GM23338 (cell line): ENCODE results near the gene NDE1.

Experiments
- CREB1 ChIP-seq: fragments of 250-450 bp; sonication (Bioruptor Pico); IDR thresholded peaks from 2 replicates; pipeline ENCODE4 v1.5.0; 2020; ENCODE audit warnings: low read depth, mild to moderate bottlenecking, moderate library complexity
- EZH2 ChIP-seq: fragments of 200-600 bp; sonication (generic); IDR thresholded peaks from one replicate; pipeline ENCODE4 v1.8.0; 2017; ENCODE audit warnings: antibody characterized with exemption, mild to moderate bottlenecking, low read depth; ENCODE audit not compliant: unreplicated experiment
- EZH2phosphoT487 ChIP-seq: fragments of 200-600 bp; sonication (generic); IDR thresholded peaks from one replicate; pipeline ENCODE4 v1.8.1; 2018; ENCODE audit warnings: antibody characterized with exemption; ENCODE audit not compliant: unreplicated experiment
- NANOG ChIP-seq: IDR thresholded peaks from 2 replicates; pipeline ENCODE4 v1.6.1; 2016; ENCODE audit warnings: antibody characterized with exemption, borderline replicate concordance
- POLR2AphosphoS5 ChIP-seq: IDR thresholded peaks from 2 replicates; pipeline ENCODE4 v1.6.1; 2016; ENCODE audit warnings: antibody characterized with exemption, low read depth
- ZNF114 ChIP-seq: fragments of 250-450 bp; sonication (Bioruptor Pico); IDR thresholded peaks from 2 replicates; pipeline ENCODE4 v1.5.0; 2020; ENCODE audit warnings: mild to moderate bottlenecking, moderate library complexity
- ZNF331 ChIP-seq: fragments of 250-450 bp; sonication (Bioruptor Pico); IDR thresholded peaks from 2 replicates; pipeline ENCODE4 v1.5.0; 2020; ENCODE audit warnings: low read depth, mild to moderate bottlenecking, moderate library complexity
- TF ChIP-seq, protein P1 (sequence below), 2 experiments: fragments of 200-600 bp in 1 of 2; sonication (generic) in 1 of 2; conservative IDR thresholded peaks; 2 replicates each; pipeline versions ENCODE4 v1.5.1 to v1.6.1; 2016 to 2017; ENCODE audit warnings: antibody characterized with exemption in 2 of 2, low read depth in 2 of 2, mild to moderate bottlenecking in 2 of 2, moderate library complexity in 1 of 2
- TF ChIP-seq, protein P2 (sequence below): IDR thresholded peaks from one replicate; pipeline ENCODE4 v1.6.1; 2018; ENCODE audit warnings: antibody characterized with exemption; ENCODE audit not compliant: unreplicated experiment
- TF ChIP-seq, protein P3 (sequence below): fragments of 250-450 bp; sonication (Bioruptor Pico); IDR thresholded peaks from 2 replicates; pipeline ENCODE4 v1.5.0; 2020; ENCODE audit warnings: mild to moderate bottlenecking, moderate library complexity

DNA sequence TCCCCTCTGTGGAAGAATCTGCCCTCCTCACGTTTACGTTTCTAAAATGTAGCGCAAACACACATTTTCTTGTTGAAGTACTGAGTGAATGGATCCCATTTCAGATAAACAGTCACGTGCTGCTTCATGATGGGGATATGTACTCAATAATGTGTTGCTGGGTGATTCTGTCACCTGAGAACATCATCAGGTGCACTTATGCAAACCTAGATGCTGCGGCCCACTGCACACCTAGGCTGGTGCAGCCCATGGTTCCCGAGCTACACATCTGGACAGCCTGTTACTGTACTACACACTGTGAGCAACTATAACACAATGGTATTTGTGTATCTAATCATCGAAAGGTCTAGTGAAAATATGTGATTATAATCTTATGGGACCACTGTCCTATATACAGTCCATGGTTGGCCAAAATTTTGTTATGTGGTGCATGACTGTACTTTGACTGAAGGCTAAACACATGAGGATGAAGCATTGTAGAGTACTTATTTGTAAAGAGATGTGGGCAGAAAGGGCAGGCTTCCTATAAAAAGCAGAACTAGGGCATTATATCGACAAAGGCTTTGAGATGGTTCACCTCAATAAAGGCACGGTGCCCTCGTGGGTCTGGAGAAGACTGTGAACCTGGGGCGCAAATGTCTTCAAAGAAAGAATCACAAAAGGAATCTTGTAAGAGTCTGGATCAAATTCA lies 33.4 kb upstream of the NDE1 start:
- TF ChIP-seq, protein P1, sequence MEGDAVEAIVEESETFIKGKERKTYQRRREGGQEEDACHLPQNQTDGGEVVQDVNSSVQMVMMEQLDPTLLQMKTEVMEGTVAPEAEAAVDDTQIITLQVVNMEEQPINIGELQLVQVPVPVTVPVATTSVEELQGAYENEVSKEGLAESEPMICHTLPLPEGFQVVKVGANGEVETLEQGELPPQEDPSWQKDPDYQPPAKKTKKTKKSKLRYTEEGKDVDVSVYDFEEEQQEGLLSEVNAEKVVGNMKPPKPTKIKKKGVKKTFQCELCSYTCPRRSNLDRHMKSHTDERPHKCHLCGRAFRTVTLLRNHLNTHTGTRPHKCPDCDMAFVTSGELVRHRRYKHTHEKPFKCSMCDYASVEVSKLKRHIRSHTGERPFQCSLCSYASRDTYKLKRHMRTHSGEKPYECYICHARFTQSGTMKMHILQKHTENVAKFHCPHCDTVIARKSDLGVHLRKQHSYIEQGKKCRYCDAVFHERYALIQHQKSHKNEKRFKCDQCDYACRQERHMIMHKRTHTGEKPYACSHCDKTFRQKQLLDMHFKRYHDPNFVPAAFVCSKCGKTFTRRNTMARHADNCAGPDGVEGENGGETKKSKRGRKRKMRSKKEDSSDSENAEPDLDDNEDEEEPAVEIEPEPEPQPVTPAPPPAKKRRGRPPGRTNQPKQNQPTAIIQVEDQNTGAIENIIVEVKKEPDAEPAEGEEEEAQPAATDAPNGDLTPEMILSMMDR (conservative IDR thresholded peaks at IDR 0.05; ENCODE audit: low read depth in 2 of 2), result no peak
- TF ChIP-seq EZH2phosphoT487 (no peak), EZH2 (no peak), ZNF114 (CRISPR knock-in tag) (no peak), POLR2AphosphoS5 (no peak), CREB1 (CRISPR knock-in tag) (no peak), ZNF331 (CRISPR knock-in tag) (no peak), NANOG (no peak)
- TF ChIP-seq, protein P2, sequence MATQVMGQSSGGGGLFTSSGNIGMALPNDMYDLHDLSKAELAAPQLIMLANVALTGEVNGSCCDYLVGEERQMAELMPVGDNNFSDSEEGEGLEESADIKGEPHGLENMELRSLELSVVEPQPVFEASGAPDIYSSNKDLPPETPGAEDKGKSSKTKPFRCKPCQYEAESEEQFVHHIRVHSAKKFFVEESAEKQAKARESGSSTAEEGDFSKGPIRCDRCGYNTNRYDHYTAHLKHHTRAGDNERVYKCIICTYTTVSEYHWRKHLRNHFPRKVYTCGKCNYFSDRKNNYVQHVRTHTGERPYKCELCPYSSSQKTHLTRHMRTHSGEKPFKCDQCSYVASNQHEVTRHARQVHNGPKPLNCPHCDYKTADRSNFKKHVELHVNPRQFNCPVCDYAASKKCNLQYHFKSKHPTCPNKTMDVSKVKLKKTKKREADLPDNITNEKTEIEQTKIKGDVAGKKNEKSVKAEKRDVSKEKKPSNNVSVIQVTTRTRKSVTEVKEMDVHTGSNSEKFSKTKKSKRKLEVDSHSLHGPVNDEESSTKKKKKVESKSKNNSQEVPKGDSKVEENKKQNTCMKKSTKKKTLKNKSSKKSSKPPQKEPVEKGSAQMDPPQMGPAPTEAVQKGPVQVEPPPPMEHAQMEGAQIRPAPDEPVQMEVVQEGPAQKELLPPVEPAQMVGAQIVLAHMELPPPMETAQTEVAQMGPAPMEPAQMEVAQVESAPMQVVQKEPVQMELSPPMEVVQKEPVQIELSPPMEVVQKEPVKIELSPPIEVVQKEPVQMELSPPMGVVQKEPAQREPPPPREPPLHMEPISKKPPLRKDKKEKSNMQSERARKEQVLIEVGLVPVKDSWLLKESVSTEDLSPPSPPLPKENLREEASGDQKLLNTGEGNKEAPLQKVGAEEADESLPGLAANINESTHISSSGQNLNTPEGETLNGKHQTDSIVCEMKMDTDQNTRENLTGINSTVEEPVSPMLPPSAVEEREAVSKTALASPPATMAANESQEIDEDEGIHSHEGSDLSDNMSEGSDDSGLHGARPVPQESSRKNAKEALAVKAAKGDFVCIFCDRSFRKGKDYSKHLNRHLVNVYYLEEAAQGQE, result no peak
- TF ChIP-seq, protein P3, sequence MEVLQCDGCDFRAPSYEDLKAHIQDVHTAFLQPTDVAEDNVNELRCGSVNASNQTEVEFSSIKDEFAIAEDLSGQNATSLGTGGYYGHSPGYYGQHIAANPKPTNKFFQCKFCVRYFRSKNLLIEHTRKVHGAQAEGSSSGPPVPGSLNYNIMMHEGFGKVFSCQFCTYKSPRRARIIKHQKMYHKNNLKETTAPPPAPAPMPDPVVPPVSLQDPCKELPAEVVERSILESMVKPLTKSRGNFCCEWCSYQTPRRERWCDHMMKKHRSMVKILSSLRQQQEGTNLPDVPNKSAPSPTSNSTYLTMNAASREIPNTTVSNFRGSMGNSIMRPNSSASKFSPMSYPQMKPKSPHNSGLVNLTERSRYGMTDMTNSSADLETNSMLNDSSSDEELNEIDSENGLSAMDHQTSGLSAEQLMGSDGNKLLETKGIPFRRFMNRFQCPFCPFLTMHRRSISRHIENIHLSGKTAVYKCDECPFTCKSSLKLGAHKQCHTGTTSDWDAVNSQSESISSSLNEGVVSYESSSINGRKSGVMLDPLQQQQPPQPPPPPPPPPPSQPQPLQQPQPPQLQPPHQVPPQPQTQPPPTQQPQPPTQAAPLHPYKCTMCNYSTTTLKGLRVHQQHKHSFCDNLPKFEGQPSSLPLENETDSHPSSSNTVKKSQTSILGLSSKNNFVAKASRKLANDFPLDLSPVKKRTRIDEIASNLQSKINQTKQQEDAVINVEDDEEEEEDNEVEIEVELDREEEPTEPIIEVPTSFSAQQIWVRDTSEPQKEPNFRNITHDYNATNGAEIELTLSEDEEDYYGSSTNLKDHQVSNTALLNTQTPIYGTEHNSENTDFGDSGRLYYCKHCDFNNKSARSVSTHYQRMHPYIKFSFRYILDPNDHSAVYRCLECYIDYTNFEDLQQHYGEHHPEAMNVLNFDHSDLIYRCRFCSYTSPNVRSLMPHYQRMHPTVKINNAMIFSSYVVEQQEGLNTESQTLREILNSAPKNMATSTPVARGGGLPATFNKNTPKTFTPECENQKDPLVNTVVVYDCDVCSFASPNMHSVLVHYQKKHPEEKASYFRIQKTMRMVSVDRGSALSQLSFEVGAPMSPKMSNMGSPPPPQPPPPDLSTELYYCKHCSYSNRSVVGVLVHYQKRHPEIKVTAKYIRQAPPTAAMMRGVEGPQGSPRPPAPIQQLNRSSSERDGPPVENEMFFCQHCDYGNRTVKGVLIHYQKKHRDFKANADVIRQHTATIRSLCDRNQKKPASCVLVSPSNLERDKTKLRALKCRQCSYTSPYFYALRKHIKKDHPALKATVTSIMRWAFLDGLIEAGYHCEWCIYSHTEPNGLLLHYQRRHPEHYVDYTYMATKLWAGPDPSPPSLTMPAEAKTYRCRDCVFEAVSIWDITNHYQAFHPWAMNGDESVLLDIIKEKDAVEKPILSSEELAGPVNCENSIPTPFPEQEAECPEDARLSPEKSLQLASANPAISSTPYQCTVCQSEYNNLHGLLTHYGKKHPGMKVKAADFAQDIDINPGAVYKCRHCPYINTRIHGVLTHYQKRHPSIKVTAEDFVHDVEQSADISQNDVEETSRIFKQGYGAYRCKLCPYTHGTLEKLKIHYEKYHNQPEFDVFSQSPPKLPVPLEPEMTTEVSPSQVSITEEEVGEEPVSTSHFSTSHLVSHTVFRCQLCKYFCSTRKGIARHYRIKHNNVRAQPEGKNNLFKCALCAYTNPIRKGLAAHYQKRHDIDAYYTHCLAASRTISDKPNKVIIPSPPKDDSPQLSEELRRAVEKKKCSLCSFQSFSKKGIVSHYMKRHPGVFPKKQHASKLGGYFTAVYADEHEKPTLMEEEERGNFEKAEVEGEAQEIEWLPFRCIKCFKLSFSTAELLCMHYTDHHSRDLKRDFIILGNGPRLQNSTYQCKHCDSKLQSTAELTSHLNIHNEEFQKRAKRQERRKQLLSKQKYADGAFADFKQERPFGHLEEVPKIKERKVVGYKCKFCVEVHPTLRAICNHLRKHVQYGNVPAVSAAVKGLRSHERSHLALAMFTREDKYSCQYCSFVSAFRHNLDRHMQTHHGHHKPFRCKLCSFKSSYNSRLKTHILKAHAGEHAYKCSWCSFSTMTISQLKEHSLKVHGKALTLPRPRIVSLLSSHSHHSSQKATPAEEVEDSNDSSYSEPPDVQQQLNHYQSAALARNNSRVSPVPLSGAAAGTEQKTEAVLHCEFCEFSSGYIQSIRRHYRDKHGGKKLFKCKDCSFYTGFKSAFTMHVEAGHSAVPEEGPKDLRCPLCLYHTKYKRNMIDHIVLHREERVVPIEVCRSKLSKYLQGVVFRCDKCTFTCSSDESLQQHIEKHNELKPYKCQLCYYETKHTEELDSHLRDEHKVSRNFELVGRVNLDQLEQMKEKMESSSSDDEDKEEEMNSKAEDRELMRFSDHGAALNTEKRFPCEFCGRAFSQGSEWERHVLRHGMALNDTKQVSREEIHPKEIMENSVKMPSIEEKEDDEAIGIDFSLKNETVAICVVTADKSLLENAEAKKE (CRISPR knock-in tag), result no peak
